Stimulated activated memory B cell treated with anti-CD40 and anti-IgM and Interleukin-4, amounts not matched to agents 10 μg/mL and 1 μg/mL and 100 μg/mL, for 72 hours (primary cell): ENCODE measurements around the gene LHB.
A peak's percentile ranks its signal among the peaks of the same experiment; 100 is the strongest.
"Not testable (repeated sequence)": the region's sequence is repeated elsewhere in the genome, so short reads cannot be mapped to it uniquely, and the experiment has no call there.

Source experiments
- ATAC-seq: fragments of 150-1000 bp; cut with Tn5 transposase; 2 replicates; pipeline ENCODE4 v1.10.0; 2021
- H3K27ac Mint-ChIP-seq: one replicate; pipeline ENCODE4 v1.8.0; 2022; ENCODE audit warnings: mild to moderate bottlenecking, mixed read lengths
- H3K27me3 Mint-ChIP-seq: one replicate; pipeline ENCODE4 v1.8.0; 2022; ENCODE audit warnings: mixed read lengths
- H3K36me3 Mint-ChIP-seq: one replicate; pipeline ENCODE4 v1.8.0; 2022; ENCODE audit warnings: mixed read lengths
- H3K4me1 Mint-ChIP-seq: one replicate; pipeline ENCODE4 v1.8.0; 2022; ENCODE audit warnings: mixed read lengths
- H3K4me3 Mint-ChIP-seq: one replicate; pipeline ENCODE4 v1.8.0; 2022; ENCODE audit warnings: mild to moderate bottlenecking, moderate library complexity, mixed read lengths
- H3K9me3 Mint-ChIP-seq: one replicate; pipeline ENCODE4 v1.8.0; 2022; ENCODE audit warnings: mixed read lengths

LHB gene

GRCh38 chr19:49020931-49021895 lies 4.3 kb upstream of the LHB start:
- no peaks in the 10 kb centered on the region for H3K27me3 Mint-ChIP-seq
- ATAC-seq: no peak
- H3K36me3 Mint-ChIP-seq: no peaks in the 10 kb centered on the region
- H3K27ac Mint-ChIP-seq: peak overlapping the region; percentile 0
- H3K4me1 Mint-ChIP-seq: peaks cover 30% of the 10 kb centered on the region
- no peaks in the 10 kb centered on the region for H3K9me3 Mint-ChIP-seq
- peak overlapping the region; percentile 3 for H3K4me3 Mint-ChIP-seq

- ATAC-seq: no peak
- Mint-ChIP-seq H3K4me3 (peak overlapping the region; percentile 78), H3K27ac (peak overlapping the region; percentile 0), H3K4me1 (peaks cover 30% of the 10 kb centered on the region), H3K9me3 (no peaks in the 10 kb centered on the region), H3K27me3 (no peaks in the 10 kb centered on the region), H3K36me3 (peaks cover 8% of the 10 kb centered on the region)
Measured at GRCh38 chr19:49020342-49020741, 3.5 kb upstream of the LHB start.

GRCh38 chr19:49019242-49019932 lies 2.5 kb upstream of the LHB start:
- H3K27ac Mint-ChIP-seq: peak overlapping the region; percentile 61
- peaks cover 30% of the 10 kb centered on the region for H3K4me1 Mint-ChIP-seq
- H3K9me3 Mint-ChIP-seq: no peaks in the 10 kb centered on the region
- H3K27me3 Mint-ChIP-seq: no peaks in the 10 kb centered on the region
- H3K4me3 Mint-ChIP-seq: peak overlapping the region; percentile 78
- H3K36me3 Mint-ChIP-seq: peaks cover 12% of the 10 kb centered on the region
- peak; percentile 49 for ATAC-seq

GRCh38 chr19:49018388-49019241 lies 1.7 kb upstream of the LHB start:
- Mint-ChIP-seq H3K27ac (peak overlapping the region; percentile 61), H3K4me1 (peaks cover 30% of the 10 kb centered on the region), H3K4me3 (peak overlapping the region; percentile 78), H3K36me3 (peaks cover 14% of the 10 kb centered on the region)
- not testable (repeated sequence) for H3K9me3 Mint-ChIP-seq, ATAC-seq, H3K27me3 Mint-ChIP-seq

GRCh38 chr19:49017666-49018351 lies 918 bp upstream of the LHB start:
- Mint-ChIP-seq H3K27ac (no peak overlapping the region), H3K27me3 (no peaks in the 10 kb centered on the region)

GRCh38 chr19:49016067-49016839 lies 638 bp downstream of the LHB start:
- H3K9me3 Mint-ChIP-seq: no peaks in the 10 kb centered on the region
- H3K27me3 Mint-ChIP-seq: no peaks in the 10 kb centered on the region
- peaks cover 26% of the 10 kb centered on the region for H3K4me1 Mint-ChIP-seq
- no peak overlapping the region for H3K4me3 Mint-ChIP-seq
- peaks cover 21% of the 10 kb centered on the region for H3K36me3 Mint-ChIP-seq
- no peak for ATAC-seq
- no peak overlapping the region for H3K27ac Mint-ChIP-seq

More at GRCh38 chr19:49017666-49018351, 918 bp upstream of the LHB start:
- Mint-ChIP-seq H3K36me3 (peaks cover 17% of the 10 kb centered on the region), H3K9me3 (no peaks in the 10 kb centered on the region), H3K4me3 (peak overlapping the region; percentile 78), H3K4me1 (peaks cover 30% of the 10 kb centered on the region)
- ATAC-seq: peak; percentile 84

DNA sequence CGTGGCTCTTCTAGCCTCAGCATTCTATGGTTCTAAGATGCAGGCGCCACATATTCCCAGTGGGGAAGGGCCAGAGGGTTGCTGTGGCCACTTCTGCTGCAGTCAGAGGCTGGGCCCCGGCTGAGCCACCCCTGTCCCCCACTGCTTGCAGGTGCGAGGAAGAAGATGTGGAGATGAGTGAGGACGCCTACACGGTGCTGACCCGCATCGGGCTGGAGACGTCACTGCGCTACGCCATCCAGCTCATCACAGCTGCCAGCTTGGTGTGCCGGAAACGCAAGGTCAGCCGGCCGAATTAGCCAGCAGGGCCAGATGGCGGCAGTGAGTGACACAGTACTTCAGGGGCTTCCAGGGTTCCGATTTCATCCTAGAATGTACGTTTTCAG lies 2.0 kb downstream of the LHB start:
- Mint-ChIP-seq H3K36me3 (peaks cover 35% of the 10 kb centered on the region), H3K27me3 (no peaks in the 10 kb centered on the region), H3K27ac (no peak overlapping the region), H3K4me1 (peaks cover 13% of the 10 kb centered on the region), H3K4me3 (no peak overlapping the region), H3K9me3 (no peaks in the 10 kb centered on the region)
- no peak for ATAC-seq

DNA sequence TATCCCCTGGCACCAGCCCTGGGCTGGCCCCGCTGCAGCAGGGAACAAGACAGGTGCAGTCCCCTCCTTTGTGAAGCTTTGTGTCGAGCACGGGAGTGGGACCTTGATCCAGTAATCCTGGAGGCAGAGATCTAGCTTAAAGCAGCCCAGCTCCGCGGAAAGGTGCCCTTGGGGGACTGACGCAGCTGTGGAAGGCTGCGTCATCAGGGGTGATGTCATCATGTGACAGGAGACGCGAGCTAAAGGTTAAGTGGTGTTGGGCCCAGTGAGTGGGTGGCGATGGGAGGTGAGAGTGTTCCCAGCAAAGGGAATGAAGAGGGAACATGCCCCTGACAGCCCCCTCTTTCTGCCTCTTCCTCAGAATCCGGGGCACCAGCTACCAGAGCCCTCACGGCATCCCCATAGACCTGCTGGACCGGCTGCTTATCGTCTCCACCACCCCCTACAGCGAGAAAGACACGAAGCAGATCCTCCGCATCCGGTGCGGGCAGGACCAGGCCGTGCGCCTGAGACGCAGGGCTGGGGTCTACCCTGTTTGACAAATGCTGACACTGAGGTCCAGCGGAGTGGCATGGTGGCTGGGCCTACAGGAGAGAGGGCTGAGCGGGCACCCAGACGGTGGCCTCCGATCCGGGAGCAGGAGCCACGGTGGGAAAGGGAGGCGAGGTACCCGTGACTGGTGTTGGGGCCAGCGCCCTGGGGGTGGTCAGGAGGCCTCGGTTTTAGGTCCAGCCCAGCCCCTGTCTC lies 2.6 kb downstream of the LHB start:
- no peaks in the 10 kb centered on the region for H3K9me3 Mint-ChIP-seq
- peaks cover 40% of the 10 kb centered on the region for H3K36me3 Mint-ChIP-seq
- H3K4me1 Mint-ChIP-seq: peaks cover 10% of the 10 kb centered on the region
- H3K4me3 Mint-ChIP-seq: no peak overlapping the region
- no peak overlapping the region for H3K27ac Mint-ChIP-seq
- no peak for ATAC-seq
- H3K27me3 Mint-ChIP-seq: no peaks in the 10 kb centered on the region

- ATAC-seq: no peak
- no peaks in the 10 kb centered on the region for H3K27me3 Mint-ChIP-seq
- H3K4me1 Mint-ChIP-seq: no peaks in the 10 kb centered on the region
- H3K4me3 Mint-ChIP-seq: no peak overlapping the region
- no peaks in the 10 kb centered on the region for H3K9me3 Mint-ChIP-seq
- H3K27ac Mint-ChIP-seq: no peak overlapping the region
- H3K36me3 Mint-ChIP-seq: peaks cover 50% of the 10 kb centered on the region
Measured at GRCh38 chr19:49011194-49011593, 5.7 kb downstream of the LHB start.

GRCh38 chr19:49010453-49010852 lies 6.4 kb downstream of the LHB start:
- H3K27ac Mint-ChIP-seq: no peak overlapping the region
- ATAC-seq: no peak
- no peaks in the 10 kb centered on the region for H3K27me3 Mint-ChIP-seq
- H3K4me3 Mint-ChIP-seq: no peak overlapping the region
- no peaks in the 10 kb centered on the region for H3K9me3 Mint-ChIP-seq
- H3K36me3 Mint-ChIP-seq: peaks cover 50% of the 10 kb centered on the region
- H3K4me1 Mint-ChIP-seq: no peaks in the 10 kb centered on the region

DNA sequence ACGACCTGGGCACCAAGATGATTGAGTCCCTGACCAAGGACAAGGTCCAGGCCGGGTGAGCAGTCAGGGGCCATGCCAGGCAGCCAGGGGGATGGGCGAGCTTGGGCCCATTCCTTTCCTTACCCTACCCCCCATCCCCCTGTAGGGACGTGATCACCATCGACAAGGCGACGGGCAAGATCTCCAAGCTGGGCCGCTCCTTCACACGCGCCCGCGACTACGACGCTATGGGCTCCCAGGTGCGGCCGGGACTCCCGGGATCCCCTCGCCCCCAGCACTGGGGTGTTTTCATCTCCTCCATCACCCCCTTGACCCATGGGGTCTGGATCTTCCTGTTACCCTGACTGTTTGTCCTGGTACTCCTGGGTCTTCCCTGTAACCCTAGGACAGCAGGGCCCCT lies 7.1 kb downstream of the LHB start:
- no peaks in the 10 kb centered on the region for H3K4me1 Mint-ChIP-seq
- H3K4me3 Mint-ChIP-seq: no peak overlapping the region
- peaks cover 50% of the 10 kb centered on the region for H3K36me3 Mint-ChIP-seq
- no peaks in the 10 kb centered on the region for H3K27me3 Mint-ChIP-seq
- H3K27ac Mint-ChIP-seq: no peak overlapping the region
- ATAC-seq: no peak
- no peaks in the 10 kb centered on the region for H3K9me3 Mint-ChIP-seq

GRCh38 chr19:49006905-49007304 lies 10.0 kb downstream of the LHB start:
- no peak for ATAC-seq
- H3K9me3 Mint-ChIP-seq: no peaks in the 10 kb centered on the region
- H3K36me3 Mint-ChIP-seq: peaks cover 70% of the 10 kb centered on the region
- H3K4me1 Mint-ChIP-seq: no peaks in the 10 kb centered on the region
- H3K4me3 Mint-ChIP-seq: no peak overlapping the region
- no peaks in the 10 kb centered on the region for H3K27me3 Mint-ChIP-seq
- H3K27ac Mint-ChIP-seq: no peak overlapping the region

DNA sequence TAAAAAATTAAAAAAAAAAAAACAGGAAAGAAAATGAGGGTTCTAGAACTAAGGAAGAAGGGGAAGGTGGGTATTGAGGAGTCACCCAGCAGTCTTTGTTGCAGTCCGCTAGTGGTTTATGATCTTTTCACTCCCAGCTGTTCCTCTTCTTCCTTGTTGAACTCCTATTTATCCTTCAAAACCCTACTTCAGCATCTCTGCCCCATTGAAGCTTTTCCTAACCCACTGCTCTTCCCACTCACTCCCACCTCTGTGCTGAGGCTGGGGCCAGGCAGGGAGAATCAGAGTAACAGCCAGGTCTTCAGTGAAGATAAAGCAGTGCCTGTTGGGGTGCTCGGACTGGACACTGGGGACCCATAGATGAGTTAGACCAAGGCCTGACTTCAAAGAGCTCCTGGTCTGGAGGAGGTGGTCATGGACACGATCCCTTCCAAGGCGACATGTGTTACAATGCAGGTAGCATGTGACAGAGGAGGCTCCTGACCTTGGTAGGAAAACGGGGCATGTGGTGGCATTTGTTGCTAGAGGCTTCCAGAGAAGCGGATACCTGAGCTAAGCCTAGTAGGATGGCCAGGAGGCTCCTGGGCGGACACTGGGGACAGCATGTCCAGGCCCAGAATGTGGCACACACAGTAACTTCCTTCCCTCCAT lies 11.8 kb downstream of the LHB start:
- Mint-ChIP-seq H3K4me3 (no peak overlapping the region), H3K4me1 (peaks cover under 1% of the 10 kb centered on the region), H3K9me3 (no peaks in the 10 kb centered on the region), H3K27me3 (no peaks in the 10 kb centered on the region), H3K36me3 (peaks cover 55% of the 10 kb centered on the region), H3K27ac (no peak overlapping the region)
- no peak for ATAC-seq
